Heart right ventricle (tissue), 16 donors: ENCODE results near the gene ZNF438. TPM values are rescaled to one million over a fixed set of nuclear protein-coding genes. Genes with fewer than 3 reads are reported as not detected.

Experiments used
- ATAC-seq, 8 donors: fragments of 200-7000 bp; cut with Tn5 transposase; one replicate each; pipeline ENCODE4 v1.9.1; 2020; ENCODE audit warnings: mild to moderate bottlenecking in 8 of 8, moderate library complexity in 8 of 8, moderate number of reproducible peaks in 1 of 8
- DNase-seq, 2 donors: peaks; one replicate each; pipeline ENCODE4 v3.0.0-alpha.2; 2020
- H3K27ac ChIP-seq, 10 donors: fragments of 200-600 bp; sonication (generic) in 2 of 10; one replicate each; pipeline versions ENCODE4 v1.5.0 to v1.8.0; 2020 to 2022; ENCODE audit warnings: mild to moderate bottlenecking in 3 of 10
- H3K27me3 ChIP-seq, 7 donors: fragments of 200-600 bp; one replicate each; pipeline ENCODE4 v1.8.0; 2021 to 2022; ENCODE audit warnings: mild to moderate bottlenecking in 2 of 7
- H3K36me3 ChIP-seq, 9 donors: fragments of 200-600 bp; sonication (generic) in 1 of 9; one replicate each; pipeline versions ENCODE4 v1.5.0 to v1.8.0; 2020 to 2022; ENCODE audit warnings: mild to moderate bottlenecking in 2 of 9
- H3K4me1 ChIP-seq, 9 donors: fragments of 200-600 bp; sonication (generic) in 1 of 9; one replicate each; pipeline versions ENCODE4 v1.5.0 to v1.8.0; 2020 to 2022; ENCODE audit warnings: mild to moderate bottlenecking in 4 of 9
- H3K4me3 ChIP-seq, 10 donors: fragments of 200-600 bp; sonication (generic) in 2 of 10; one replicate each; pipeline versions ENCODE4 v1.5.0 to v1.8.0; 2020 to 2022; ENCODE audit warnings: mild to moderate bottlenecking in 7 of 10, moderate library complexity in 2 of 10
- H3K9me3 ChIP-seq, 11 donors: fragments of 200-600 bp in 10 of 11; sonication (generic) in 2 of 11; one replicate each; pipeline versions ENCODE4 v1.5.0 to v1.8.0; 2013 to 2022; ENCODE audit warnings: mild to moderate bottlenecking in 2 of 11, control low read depth in 1 of 11, moderate library complexity in 1 of 11
- CTCF ChIP-seq, 9 donors: fragments of 200-600 bp; sonication (generic) in 2 of 9; IDR thresholded peaks; one replicate each; pipeline versions ENCODE4 v1.5.0 to v1.8.0; 2021 to 2022; ENCODE audit warnings: antibody characterized with exemption in 9 of 9, mild to moderate bottlenecking in 5 of 9, moderate library complexity in 1 of 9
- WGBS, 2 donors: extraction: QIAGEN DNeasy Blood & Tissue Kit; methylation state at CpG; one replicate each; pipeline ENCODE4 v1.1.7; 2013; ENCODE audit warnings: inconsistent platforms in 1 of 2; 5-methylcytosine and 5-hydroxymethylcytosine counted together
- intact Hi-C, 10 donors: fragments of 100-400 bp; cut with DNase I; formaldehyde crosslinking; loops; one replicate each; pipeline versions ENCODE4 v1.11.1 to v1.14.2; 2022
- polyA plus RNA-seq, 2 donors: library from polyadenylated mRNA; stranded (reverse); fragments of 200-250 nt; gene quantifications; one replicate each; pipeline ENCODE4 v1.2.3, GENCODE V29; 2013
- total RNA-seq, 10 donors: library from RNA; stranded (reverse); fragmentation: NEBNext Ultra II Directional in 3 of 10; extraction: Animal tissue kit (Norgen Biotek cat#: 25700) in 3 of 10; gene quantifications; one replicate each; pipeline versions ENCODE4 v1.2.1 to v1.2.4, GENCODE V29; 2021 to 2023
- donor health status: Arrhythmogenic right ventricular cardiomyopathy.
- donor health status: ischemic (EF 13 %, LVEDD 7.1; RV severe dilation, severe dysfunction).
- donor health status: healthy with polysubstance abuse.
- donor health status: DM: no; HTN: yes; CAD: no.
- donor health status: DM: no; HTN: no; CAD: no.
- donor health status: ischemic (EF 25% LVEDD 6.9; RV normal size, moderate dysfunction).
- donor health status: ischemic (EF 25% LVEDD 5.7; RV mildly dilated, moderate dysfunction).
- donor health status: healthy.
- donor health status: DM: yes; HTN: yes; CAD: no.
- donor health status: Ischemic cardiomyopathy.
- donor health status: ischemic (EF 35%, LVEDD 5.7; RV mildly dilated, moderate dysfunction).
- donor health status: nonischemic (EF 11% LVEDD 7.7; RV severe dilation, severe dysfunction).
- donor health status: DM: yes; HTN: yes; CAD: no.
- donor health status: PGD.
- donor health status: ischemic (EF 29% LVEDD 5.4; RV normal size, mild dysfunction).
- donor health status: nonischemic (EF 23%, LVEDD 6.1; RV moderate dilation, normal function).

Gene ZNF438
- total and polyA plus RNA-seq, 12 donors: 7.8 to 21.1 (median 12.4) TPM

- no peaks in the 10 kb centered on the region for H3K9me3 ChIP-seq
- H3K36me3 ChIP-seq: peaks cover 0 to 6% (median 0%) of the 10 kb centered on the region in 9 donors
- no peak overlapping the region for H3K27ac ChIP-seq
- peaks cover 0 to 20% (median 15%) of the 10 kb centered on the region in 9 donors for H3K4me1 ChIP-seq
- H3K4me3 ChIP-seq: no peak overlapping the region
- H3K27me3 ChIP-seq: no peaks in the 10 kb centered on the region
- 89 to 92% methylated on average over 14 of the region's 14 CpGs for WGBS, 2 donors
- intact Hi-C loops: no loop called here
- no peak for TF ChIP-seq CTCF (IDR thresholded peaks at IDR 0.05)
- ATAC-seq (no peak), DNase-seq (no peak)
These were observed 201.1 kb downstream of the ZNF438 start for GRCh38 chr10:30830315-30831230.

- no peak overlapping the region for H3K4me3 ChIP-seq
- intact Hi-C loops: no loop called here
- no peak for TF ChIP-seq CTCF (IDR thresholded peaks at IDR 0.05)
- no peak overlapping the region for H3K27ac ChIP-seq
- peaks cover 0 to under 1% (median 0%) of the 10 kb centered on the region in 9 donors for H3K36me3 ChIP-seq
- no peaks in the 10 kb centered on the region for H3K9me3 ChIP-seq
- 79 to 86% methylated on average over 3 of the region's 3 CpGs for WGBS, 2 donors
- DNase-seq (no peak), ATAC-seq (no peak)
- H3K4me1 ChIP-seq: peaks cover 0 to 20% (median 15%) of the 10 kb centered on the region in 9 donors
- H3K27me3 ChIP-seq: no peaks in the 10 kb centered on the region
These were observed 201.8 kb downstream of the ZNF438 start for GRCh38 chr10:30829901-30830300.

- Histone ChIP-seq H3K9me3 (no peaks in the 10 kb centered on the region), H3K36me3 (no peaks in the 10 kb centered on the region), H3K4me3 (no peak overlapping the region), H3K4me1 (peaks cover 0 to 20% (median 15%) of the 10 kb centered on the region in 9 donors), H3K27ac (no peak overlapping the region), H3K27me3 (no peaks in the 10 kb centered on the region)
- intact Hi-C loops: no loop called here
- 43 to 57% methylated on average over 4 of the region's 4 CpGs for WGBS, 2 donors
- ATAC-seq: peak in 1 of 8 donors; percentile 35
- no peak for TF ChIP-seq CTCF (IDR thresholded peaks at IDR 0.05)
- no peak for DNase-seq
These were observed 203.0 kb downstream of the ZNF438 start for GRCh38 chr10:30828680-30829079.

GRCh38 chr10:30828164-30828563 is 203.5 kb downstream of the ZNF438 start:
- Histone ChIP-seq H3K9me3 (no peaks in the 10 kb centered on the region), H3K4me3 (peak overlapping the region in 3 of 10 donors; percentile 6 to 36 (median 13)), H3K4me1 (peaks cover 0 to 20% (median 15%) of the 10 kb centered on the region in 9 donors), H3K36me3 (no peaks in the 10 kb centered on the region), H3K27ac (no peak overlapping the region), H3K27me3 (no peaks in the 10 kb centered on the region)
- 29 to 40% methylated on average over 10 of the region's 10 CpGs for WGBS, 2 donors
- DNase-seq (no peak), ATAC-seq (peak in 6 of 8 donors; percentile 22 to 64 (median 41))
- TF ChIP-seq CTCF (IDR thresholded peaks at IDR 0.05): peak in 1 of 9 donors; percentile 11
- intact Hi-C loops: no loop called here
